Naive B cell (primary cell): ENCODE measurements around the gene HAND2. TPM values are rescaled to one million over a fixed set of nuclear protein-coding genes. Genes with fewer than 3 reads are reported as not detected.
A peak's percentile ranks its signal among the peaks of the same experiment; 100 is the strongest.

ENCODE experiments used
- ATAC-seq, 2 donors: fragments of 150-1000 bp; cut with Tn5 transposase; 2 replicates each; pipeline ENCODE4 v1.10.0; 2021; ENCODE audit warnings: low read depth in 2 of 2, mild to moderate bottlenecking in 2 of 2, moderate library complexity in 2 of 2
- DNase-seq: peaks from one replicate; pipeline ENCODE4 v3.0.0; 2022
- H3K27ac Mint-ChIP-seq, 6 donors: one replicate each; pipeline ENCODE4 v1.8.0; 2020 to 2022; ENCODE audit warnings: mild to moderate bottlenecking in 6 of 6, mixed read lengths in 6 of 6, moderate library complexity in 5 of 6, inconsistent platforms in 2 of 6
- H3K27me3 Mint-ChIP-seq, 3 donors: one replicate each; pipeline ENCODE4 v1.8.0; 2021 to 2022; ENCODE audit warnings: mixed read lengths in 3 of 3, mild to moderate bottlenecking in 1 of 3
- H3K36me3 Mint-ChIP-seq, 2 donors: one replicate each; pipeline ENCODE4 v1.8.0; 2020 to 2022; ENCODE audit warnings: mixed read lengths in 2 of 2, inconsistent platforms in 1 of 2, mild to moderate bottlenecking in 1 of 2
- H3K4me1 Mint-ChIP-seq, 3 donors: one replicate each; pipeline ENCODE4 v1.8.0; 2020 to 2022; ENCODE audit warnings: mixed read lengths in 3 of 3, inconsistent platforms in 1 of 3, mild to moderate bottlenecking in 1 of 3, moderate library complexity in 1 of 3
- H3K4me3 Mint-ChIP-seq, 8 donors: one replicate each; pipeline ENCODE4 v1.8.0; 2020 to 2022; ENCODE audit warnings: mild to moderate bottlenecking in 8 of 8, mixed read lengths in 8 of 8, moderate library complexity in 8 of 8, inconsistent platforms in 2 of 8
- H3K9me3 Mint-ChIP-seq, 7 donors: one replicate each; pipeline ENCODE4 v1.8.0; 2020 to 2022; ENCODE audit warnings: mixed read lengths in 7 of 7, mild to moderate bottlenecking in 5 of 7, inconsistent platforms in 2 of 7, moderate library complexity in 1 of 7
- polyA plus RNA-seq, 6 donors: library from polyadenylated mRNA; unstranded; fragments of 300-500 nt; fragmentation: Illumina TruSeq; gene quantifications; one replicate each; pipeline ENCODE4 v1.2.3, GENCODE V29; 2021; ENCODE audit warnings: low read depth in 6 of 6

HAND2 gene
- polyA plus RNA-seq, 6 donors from 2014 or later: not detected

DNA sequence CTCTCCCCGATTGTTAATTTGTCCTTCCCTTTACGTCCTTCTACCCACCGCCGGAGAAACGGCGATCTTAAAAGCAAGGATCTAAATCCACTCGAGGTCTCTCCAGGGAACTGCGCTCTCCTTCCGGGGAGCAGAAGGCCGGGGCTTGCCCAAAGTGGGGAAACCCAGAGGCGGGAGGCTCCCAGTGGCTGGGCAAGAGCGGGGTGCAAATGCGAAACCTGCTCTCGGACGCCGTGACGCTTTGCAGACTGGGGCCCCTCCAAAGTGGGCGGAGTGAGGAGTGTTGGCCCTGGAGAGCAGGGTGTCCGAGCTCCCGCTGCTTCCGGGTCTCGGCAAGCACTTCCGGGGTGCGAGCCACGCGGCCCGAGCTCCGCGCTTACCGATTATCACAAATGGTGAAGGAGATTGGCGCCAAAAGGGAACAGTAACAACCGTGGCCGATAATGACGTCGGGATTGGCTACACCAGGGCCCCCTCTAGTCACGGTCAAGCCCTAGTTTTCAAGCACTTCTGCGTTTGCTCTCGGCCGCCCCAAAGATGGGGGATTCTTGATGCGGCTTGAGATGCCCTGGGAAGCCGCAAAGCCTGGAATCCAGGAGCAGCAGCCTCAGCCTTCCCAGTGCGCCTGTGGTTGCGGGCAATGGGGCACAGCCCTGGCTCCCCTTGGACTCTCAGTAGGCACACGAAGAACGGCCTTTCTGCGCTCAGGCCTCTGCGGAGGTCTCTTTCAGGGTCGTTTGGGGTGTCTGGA, 29.0 kb downstream of the HAND2 start:
- H3K4me3 Mint-ChIP-seq: peak overlapping the region; percentile 60 to 90 (median 82)
- peaks cover 3 to 10% of the 10 kb centered on the region in 2 donors for H3K36me3 Mint-ChIP-seq
- peak overlapping the region in 1 of 6 donors; percentile 26 for H3K27ac Mint-ChIP-seq
- peaks cover 64 to 73% (median 65%) of the 10 kb centered on the region in 3 donors for H3K27me3 Mint-ChIP-seq
- DNase-seq (no peak), ATAC-seq (peak in 1 of 2 donors; percentile 21)
- peaks cover 16 to 51% (median 34%) of the 10 kb centered on the region in 3 donors for H3K4me1 Mint-ChIP-seq
- H3K9me3 Mint-ChIP-seq: peaks cover 0 to 48% (median 21%) of the 10 kb centered on the region in 7 donors

DNA sequence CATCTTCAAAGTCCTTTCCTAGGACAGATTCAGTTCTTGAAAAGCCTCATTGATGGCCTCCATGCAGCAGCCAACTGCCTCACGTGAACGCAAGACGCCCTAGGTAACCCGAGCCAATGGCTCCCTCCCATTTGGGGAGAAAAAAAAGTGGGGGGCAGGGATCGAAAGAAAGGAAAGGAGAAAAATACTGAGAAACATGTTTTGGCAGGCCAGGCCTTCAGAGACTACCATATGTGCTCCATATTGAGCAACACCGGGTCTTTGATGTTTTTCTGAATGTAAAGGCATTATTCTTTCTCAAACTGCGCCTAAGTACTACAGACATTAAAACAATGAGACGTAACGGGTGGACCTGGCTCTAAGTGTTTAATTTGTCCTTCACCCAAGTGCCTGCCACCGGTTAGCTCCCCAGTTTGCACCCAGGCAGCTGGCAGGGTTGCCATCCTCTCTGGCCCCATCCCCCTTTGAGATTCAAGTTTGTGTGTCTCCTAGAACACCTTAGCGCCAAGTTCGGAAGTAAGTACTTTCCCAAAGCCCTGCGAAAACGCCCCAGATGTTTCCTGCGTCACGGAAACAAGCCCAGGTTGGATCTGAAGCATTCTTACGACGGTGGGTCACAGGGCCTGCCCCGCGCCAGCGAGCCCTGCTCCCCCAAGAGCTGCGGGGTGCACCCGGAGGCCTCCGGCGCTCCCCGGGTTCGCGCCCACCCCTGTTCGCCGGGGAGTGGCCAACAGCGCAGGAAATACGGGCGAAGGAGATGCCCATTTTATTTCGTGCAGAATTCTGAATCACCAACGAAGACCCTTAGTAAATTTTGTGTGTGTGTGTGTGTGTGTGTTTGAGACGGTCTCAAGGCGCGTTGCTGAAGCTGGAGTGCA, 30.1 kb downstream of the HAND2 start:
- DNase-seq (no peak), ATAC-seq (no peak)
- Mint-ChIP-seq H3K9me3 (peaks cover 0 to 49% (median 15%) of the 10 kb centered on the region in 7 donors), H3K4me3 (peak overlapping the region; percentile 26 to 88 (median 64)), H3K27ac (peak overlapping the region in 3 of 6 donors; percentile 5 to 79 (median 54)), H3K36me3 (peaks cover 0 to 10% of the 10 kb centered on the region in 2 donors), H3K27me3 (peaks cover 58 to 67% (median 60%) of the 10 kb centered on the region in 3 donors), H3K4me1 (peaks cover 12 to 41% (median 25%) of the 10 kb centered on the region in 3 donors)

DNA sequence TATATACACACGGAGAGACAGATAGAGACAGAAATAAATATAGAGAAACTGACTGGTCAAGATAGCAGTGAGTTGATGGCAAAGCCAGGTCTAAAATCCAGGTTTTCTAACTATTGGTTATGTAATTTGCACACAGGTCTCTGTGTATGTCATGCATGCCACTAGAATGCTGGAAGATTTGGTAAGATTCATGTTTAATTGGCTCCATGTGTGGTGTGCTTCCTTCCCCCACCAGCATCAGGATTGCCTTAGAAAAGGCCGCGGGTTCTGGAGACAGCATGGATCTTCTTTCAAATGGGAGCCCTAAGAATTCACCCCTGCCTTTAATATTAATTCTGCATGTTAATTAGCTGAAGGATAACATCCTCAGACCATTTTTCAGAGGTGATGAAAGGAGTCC, 31.3 kb downstream of the HAND2 start:
- Mint-ChIP-seq H3K27ac (no peak overlapping the region), H3K4me1 (peaks cover 17 to 47% (median 33%) of the 10 kb centered on the region in 3 donors), H3K36me3 (peaks cover 0 to 10% of the 10 kb centered on the region in 2 donors), H3K27me3 (peaks cover 56 to 66% (median 58%) of the 10 kb centered on the region in 3 donors), H3K9me3 (peaks cover 0 to 40% (median 15%) of the 10 kb centered on the region in 7 donors), H3K4me3 (peak overlapping the region in 2 of 8 donors; percentile 23 to 59)
- ATAC-seq: no peak
- DNase-seq: no peak

GRCh38 chr4:173498023-173498422, 32.0 kb downstream of the HAND2 start:
- Mint-ChIP-seq H3K4me3 (peak overlapping the region in 5 of 8 donors; percentile 5 to 56 (median 26)), H3K4me1 (peaks cover 17 to 48% (median 33%) of the 10 kb centered on the region in 3 donors), H3K27ac (no peak overlapping the region), H3K9me3 (peaks cover 0 to 39% (median 12%) of the 10 kb centered on the region in 7 donors), H3K36me3 (peaks cover 0 to 10% of the 10 kb centered on the region in 2 donors), H3K27me3 (peaks cover 54 to 67% (median 54%) of the 10 kb centered on the region in 3 donors)
- ATAC-seq: peak; percentile 38 to 63
- DNase-seq: no peak

- Mint-ChIP-seq H3K36me3 (peaks cover 2 to 5% of the 10 kb centered on the region in 2 donors), H3K4me1 (peaks cover 14 to 21% (median 17%) of the 10 kb centered on the region in 3 donors), H3K27ac (no peak overlapping the region), H3K9me3 (peaks cover 0 to 21% (median 3%) of the 10 kb centered on the region in 7 donors), H3K27me3 (peaks cover 50 to 59% (median 56%) of the 10 kb centered on the region in 3 donors), H3K4me3 (peak overlapping the region in 7 of 8 donors; percentile 67 to 86 (median 74))
- ATAC-seq (peak; percentile 83 to 87), DNase-seq (no peak)
Measured at GRCh38 chr4:173494013-173494970, 35.7 kb downstream of the HAND2 start.

DNA sequence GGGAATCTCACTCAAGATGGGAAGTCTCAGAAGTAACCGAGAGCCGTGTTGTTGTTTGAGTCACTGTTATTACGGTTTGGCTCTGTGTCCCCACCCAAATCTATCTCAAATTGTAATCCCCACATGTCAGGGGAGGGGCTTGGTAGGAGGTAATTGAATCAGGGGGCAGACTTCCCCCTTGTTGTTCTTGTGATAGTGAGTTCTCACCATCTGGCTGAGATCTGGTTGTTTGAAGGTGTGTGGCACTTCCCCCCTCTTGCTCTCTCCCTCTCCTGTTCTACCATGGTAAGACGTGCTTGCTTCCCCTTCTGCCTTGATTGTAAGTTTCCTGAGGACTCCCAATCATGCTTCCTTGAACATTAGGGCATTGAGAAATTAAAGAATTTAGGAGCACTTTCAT, 37.0 kb downstream of the HAND2 start:
- H3K27ac Mint-ChIP-seq: no peak overlapping the region

DNA sequence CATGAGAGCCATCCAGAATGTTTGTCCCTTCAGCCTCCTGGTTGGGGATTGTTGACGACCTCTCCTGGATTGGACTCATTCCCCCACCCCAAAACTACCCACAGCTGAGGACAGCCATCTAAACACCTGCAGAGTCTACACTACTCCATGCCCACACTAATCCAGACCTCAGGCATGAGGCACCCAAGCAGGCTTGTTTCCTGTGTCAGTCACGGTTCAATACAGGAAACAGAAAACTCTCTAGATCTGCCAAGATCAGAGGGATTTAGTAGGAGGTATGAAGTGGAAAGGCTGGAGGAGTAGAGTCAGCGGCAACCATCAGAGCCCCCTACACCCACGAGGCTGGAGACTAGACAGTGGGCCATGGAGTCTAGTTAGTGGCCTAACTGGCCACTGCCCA, 37.7 kb downstream of the HAND2 start:
- ATAC-seq (no peak), DNase-seq (no peak)
- H3K4me1 Mint-ChIP-seq: peaks cover 5 to 10% (median 9%) of the 10 kb centered on the region in 3 donors
- peaks cover 53 to 58% (median 56%) of the 10 kb centered on the region in 3 donors for H3K27me3 Mint-ChIP-seq
- H3K4me3 Mint-ChIP-seq: peak overlapping the region in 1 of 8 donors; percentile 10
- H3K36me3 Mint-ChIP-seq: peaks cover 0 to 5% of the 10 kb centered on the region in 2 donors
- no peak overlapping the region for H3K27ac Mint-ChIP-seq
- peaks cover 0 to 9% (median 0%) of the 10 kb centered on the region in 7 donors for H3K9me3 Mint-ChIP-seq

More for the DNA sequence above, 37.0 kb downstream of the HAND2 start:
- Mint-ChIP-seq H3K4me1 (peaks cover 8 to 15% (median 13%) of the 10 kb centered on the region in 3 donors), H3K9me3 (peaks cover 0 to 14% (median 0%) of the 10 kb centered on the region in 7 donors), H3K27me3 (peaks cover 54 to 59% (median 56%) of the 10 kb centered on the region in 3 donors), H3K36me3 (peaks cover 0 to 5% of the 10 kb centered on the region in 2 donors), H3K4me3 (peak overlapping the region in 1 of 8 donors; percentile 1)
- no peak for DNase-seq
- ATAC-seq: no peak

GRCh38 chr4:173490817-173491528, 39.1 kb downstream of the HAND2 start:
- Mint-ChIP-seq H3K9me3 (peaks cover 0 to 1% (median 0%) of the 10 kb centered on the region in 7 donors), H3K27ac (no peak overlapping the region), H3K36me3 (peaks cover 5 to 7% of the 10 kb centered on the region in 2 donors), H3K27me3 (peaks cover 47 to 58% (median 54%) of the 10 kb centered on the region in 3 donors), H3K4me3 (peak overlapping the region in 1 of 8 donors; percentile 9), H3K4me1 (peaks cover 5 to 9% (median 6%) of the 10 kb centered on the region in 3 donors)
- DNase-seq: no peak
- ATAC-seq: no peak

DNA sequence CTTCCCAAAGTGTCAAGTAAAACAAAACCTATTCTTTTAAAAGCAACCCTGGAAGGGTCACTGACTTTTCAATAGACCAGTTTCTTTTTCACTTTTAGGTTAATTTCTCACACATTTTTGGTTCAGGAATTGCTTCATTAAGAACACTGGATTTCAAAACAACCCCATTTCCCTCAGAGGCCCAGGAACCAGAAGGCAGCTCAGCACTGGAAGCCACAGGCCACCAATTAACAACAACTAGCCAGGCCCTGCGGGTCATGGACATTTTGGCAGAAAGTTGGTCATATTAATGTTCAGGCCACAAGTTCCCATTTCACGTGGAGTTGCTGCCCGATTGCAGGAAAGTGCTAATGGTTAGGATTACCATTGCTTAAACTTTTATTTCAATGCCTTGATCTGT, 39.8 kb downstream of the HAND2 start:
- Mint-ChIP-seq H3K27me3 (peaks cover 43 to 52% (median 49%) of the 10 kb centered on the region in 3 donors), H3K27ac (no peak overlapping the region), H3K4me3 (no peak overlapping the region), H3K9me3 (peaks cover 0 to 1% (median 0%) of the 10 kb centered on the region in 7 donors), H3K36me3 (peaks cover 5 to 7% of the 10 kb centered on the region in 2 donors), H3K4me1 (peaks cover 5 to 9% (median 6%) of the 10 kb centered on the region in 3 donors)
- DNase-seq (no peak), ATAC-seq (no peak)

GRCh38 chr4:173489514-173489913, 40.5 kb downstream of the HAND2 start:
- no peak for ATAC-seq
- Mint-ChIP-seq H3K4me3 (no peak overlapping the region), H3K27me3 (peaks cover 38 to 52% (median 47%) of the 10 kb centered on the region in 3 donors), H3K27ac (no peak overlapping the region), H3K36me3 (peaks cover 5 to 7% of the 10 kb centered on the region in 2 donors), H3K9me3 (peaks cover 0 to 1% (median 0%) of the 10 kb centered on the region in 7 donors), H3K4me1 (peaks cover 5 to 8% (median 6%) of the 10 kb centered on the region in 3 donors)
- no peak for DNase-seq

DNA sequence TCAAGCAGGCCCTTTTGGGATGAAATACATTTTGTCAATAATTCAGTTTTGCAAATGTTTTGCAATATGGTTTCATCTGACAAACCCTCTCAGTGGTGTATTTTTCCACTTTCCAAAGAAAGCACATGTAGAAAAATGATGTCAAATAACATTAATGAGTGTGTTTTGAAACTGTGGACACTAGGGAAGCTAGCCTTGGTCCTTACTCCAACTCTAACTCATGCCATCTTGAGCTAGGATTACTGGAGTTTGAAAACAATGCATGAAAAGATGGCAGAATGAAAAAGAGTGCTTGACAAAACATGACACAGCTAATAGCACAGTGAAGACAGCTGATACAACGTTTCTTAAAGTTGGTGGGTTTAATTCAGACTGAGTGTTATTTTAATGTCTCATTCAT, 41.4 kb downstream of the HAND2 start:
- Mint-ChIP-seq H3K4me3 (no peak overlapping the region), H3K4me1 (no peaks in the 10 kb centered on the region), H3K36me3 (peaks cover 5 to 7% of the 10 kb centered on the region in 2 donors), H3K9me3 (peaks cover 0 to 1% (median 0%) of the 10 kb centered on the region in 7 donors), H3K27ac (no peak overlapping the region), H3K27me3 (peaks cover 34 to 45% (median 39%) of the 10 kb centered on the region in 3 donors)
- no peak for DNase-seq
- no peak for ATAC-seq
